Astrocyte (in vitro differentiated cells and primary cell): ENCODE results near the gene GMCL2. TPM values are rescaled to one million over a fixed set of nuclear protein-coding genes. Genes with fewer than 3 reads are reported as not detected.

Source experiments
- DNase-seq: peaks from one replicate; pipeline ENCODE4 v3.0.0-alpha.2; 2010; ENCODE audit warnings: low read depth
- FAIRE-seq: peaks from 2 replicates; lab custom pipeline; 2011; peaks lifted over from hg19 to GRCh38; lab: Jason Lieb, UNC
- H2AFZ ChIP-seq: 2 replicates; pipeline ENCODE4 v1.6.0; 2012; ENCODE audit warnings: low read depth, low read length, inconsistent platforms
- H3K27ac ChIP-seq: 2 replicates; pipeline ENCODE4 v1.5.1; 2011; ENCODE audit warnings: low read depth, low read length, inconsistent platforms
- H3K27me3 ChIP-seq: 2 replicates; pipeline ENCODE4 v1.6.0; 2011; ENCODE audit warnings: low read length, inconsistent platforms; ENCODE audit not compliant: insufficient read depth
- H3K36me3 ChIP-seq: 2 replicates; pipeline ENCODE4 v1.5.1; 2011; ENCODE audit warnings: low read length, inconsistent platforms; ENCODE audit not compliant: insufficient read depth
- H3K4me1 ChIP-seq: 2 replicates; pipeline ENCODE4 v1.5.1; 2011; ENCODE audit warnings: low read length, inconsistent platforms; ENCODE audit not compliant: insufficient read depth
- H3K4me2 ChIP-seq: 2 replicates; pipeline ENCODE4 v1.6.0; 2012; ENCODE audit warnings: low read length, inconsistent platforms
- H3K4me3 ChIP-seq: 2 replicates; pipeline ENCODE4 v1.5.1; 2011; ENCODE audit warnings: low read depth, mild to moderate bottlenecking, low read length, inconsistent platforms; ENCODE audit not compliant: insufficient read depth
- H3K79me2 ChIP-seq: 2 replicates; pipeline ENCODE4 v1.6.0; 2012; ENCODE audit warnings: mild to moderate bottlenecking, low read length, inconsistent platforms; ENCODE audit not compliant: insufficient read depth
- H3K9ac ChIP-seq: 2 replicates; pipeline ENCODE4 v1.6.0; 2012; ENCODE audit warnings: mild to moderate bottlenecking, low read length, inconsistent platforms
- H3K9me3 ChIP-seq: 2 replicates; pipeline ENCODE4 v1.5.1; 2012; ENCODE audit warnings: low read depth, mild to moderate bottlenecking, low read length, inconsistent platforms; ENCODE audit not compliant: insufficient read depth
- H4K20me1 ChIP-seq: 2 replicates; pipeline ENCODE4 v1.6.0; 2012; ENCODE audit warnings: low read length, inconsistent platforms; ENCODE audit not compliant: insufficient read depth
- H3K27ac Mint-ChIP-seq: one replicate; pipeline ENCODE4 v1.8.0; 2021; ENCODE audit warnings: mild to moderate bottlenecking, mixed read lengths; ENCODE audit not compliant: unreplicated experiment
- H3K27me3 Mint-ChIP-seq: one replicate; pipeline ENCODE4 v1.8.0; 2021; ENCODE audit warnings: low read depth, mixed read lengths; ENCODE audit not compliant: unreplicated experiment
- H3K36me3 Mint-ChIP-seq: one replicate; pipeline ENCODE4 v1.8.0; 2021; ENCODE audit warnings: low read depth, mixed read lengths; ENCODE audit not compliant: unreplicated experiment
- H3K4me1 Mint-ChIP-seq: one replicate; pipeline ENCODE4 v1.8.0; 2021; ENCODE audit warnings: low read depth, mixed read lengths; ENCODE audit not compliant: unreplicated experiment
- H3K4me3 Mint-ChIP-seq: one replicate; pipeline ENCODE4 v1.8.0; 2021; ENCODE audit warnings: mild to moderate bottlenecking, moderate library complexity, mixed read lengths; ENCODE audit not compliant: unreplicated experiment
- H3K9me3 Mint-ChIP-seq: one replicate; pipeline ENCODE4 v1.8.0; 2021; ENCODE audit warnings: mild to moderate bottlenecking, mixed read lengths; ENCODE audit not compliant: unreplicated experiment
- CTCF ChIP-seq: IDR thresholded peaks from 2 replicates; pipeline ENCODE4 v1.5.1; 2011; ENCODE audit warnings: low read depth, mild to moderate bottlenecking, inconsistent platforms, low read length, moderate library complexity; ENCODE audit not compliant: insufficient read depth
- EZH2 ChIP-seq: IDR thresholded peaks from 2 replicates; pipeline ENCODE4 v1.6.1; 2012; ENCODE audit warnings: mild to moderate bottlenecking, low read length, inconsistent platforms; ENCODE audit not compliant: insufficient read depth
- total RNA-seq: library from RNA; stranded (reverse); gene quantifications from 2 replicates; pipeline ENCODE4 v1.2.1, GENCODE V29; 2021

Gene GMCL2
- total RNA-seq, 1 donor from 2014 or later, result not detected

GRCh38 chr5:178145965-178146820 is 41.0 kb downstream of the GMCL2 start:
- FAIRE-seq, result no peak
- Histone ChIP-seq H3K27me3 (no peaks in the 10 kb centered on the region), H3K36me3 (peaks cover 45% of the 10 kb centered on the region), H3K4me1 (no peaks in the 10 kb centered on the region), H3K9me3 (no peaks in the 10 kb centered on the region), H4K20me1 (peaks cover 38% of the 10 kb centered on the region), H3K4me3 (no peak overlapping the region), H3K27ac (no peak overlapping the region), H3K4me2 (no peak overlapping the region), H3K79me2 (peaks cover 2% of the 10 kb centered on the region), H3K9ac (no peak overlapping the region), H2AFZ (no peak overlapping the region)
- DNase-seq, result no peak
- Mint-ChIP-seq H3K4me1 (peaks cover 3% of the 10 kb centered on the region), H3K9me3 (no peaks in the 10 kb centered on the region), H3K36me3 (peaks cover 16% of the 10 kb centered on the region), H3K27ac (no peak overlapping the region), H3K4me3 (no peak overlapping the region), H3K27me3 (no peaks in the 10 kb centered on the region)
- TF ChIP-seq EZH2 (no peak), CTCF (peak; percentile 62)

- H3K79me2 ChIP-seq, result no peaks in the 10 kb centered on the region
- no peak overlapping the region for H3K27ac ChIP-seq
- no peaks in the 10 kb centered on the region for H3K4me1 ChIP-seq
- H3K9ac ChIP-seq, result no peak overlapping the region
- FAIRE-seq (no peak), DNase-seq (no peak)
- H3K9me3 Mint-ChIP-seq, result no peaks in the 10 kb centered on the region
- no peaks in the 10 kb centered on the region for H3K27me3 ChIP-seq
- H4K20me1 ChIP-seq, result peaks cover 36% of the 10 kb centered on the region
- H3K36me3 ChIP-seq, result peaks cover 28% of the 10 kb centered on the region
- no peak overlapping the region for H3K4me2 ChIP-seq
- peaks cover 6% of the 10 kb centered on the region for H3K36me3 Mint-ChIP-seq
- peaks cover 3% of the 10 kb centered on the region for H3K4me1 Mint-ChIP-seq
- no peak overlapping the region for H2AFZ ChIP-seq
- no peaks in the 10 kb centered on the region for H3K27me3 Mint-ChIP-seq
- H3K4me3 Mint-ChIP-seq, result no peak overlapping the region
- H3K27ac Mint-ChIP-seq, result no peak overlapping the region
- no peaks in the 10 kb centered on the region for H3K9me3 ChIP-seq
- TF ChIP-seq EZH2, result no peak
- TF ChIP-seq CTCF, result no peak
- H3K4me3 ChIP-seq, result no peak overlapping the region
Measured at GRCh38 chr5:178143901-178144300, 43.3 kb downstream of the GMCL2 start.

- Histone ChIP-seq H4K20me1 (peaks cover 30% of the 10 kb centered on the region), H3K9me3 (no peaks in the 10 kb centered on the region), H3K79me2 (no peaks in the 10 kb centered on the region), H3K36me3 (peaks cover 22% of the 10 kb centered on the region), H3K4me2 (no peak overlapping the region), H3K27me3 (no peaks in the 10 kb centered on the region), H3K27ac (no peak overlapping the region), H3K4me1 (no peaks in the 10 kb centered on the region), H3K4me3 (no peak overlapping the region), H2AFZ (no peak overlapping the region), H3K9ac (no peak overlapping the region)
- H3K36me3 Mint-ChIP-seq, result peaks cover 6% of the 10 kb centered on the region
- DNase-seq, result no peak
- no peak for FAIRE-seq
- no peak overlapping the region for H3K27ac Mint-ChIP-seq
- TF ChIP-seq EZH2 (no peak), CTCF (no peak)
- no peaks in the 10 kb centered on the region for H3K27me3 Mint-ChIP-seq
- no peaks in the 10 kb centered on the region for H3K9me3 Mint-ChIP-seq
- H3K4me1 Mint-ChIP-seq, result peaks cover 3% of the 10 kb centered on the region
- H3K4me3 Mint-ChIP-seq, result no peak overlapping the region
Measured at GRCh38 chr5:178143246-178143645, 43.9 kb downstream of the GMCL2 start.
